ENCODE measurements around the gene CTNNA3.

DNA sequence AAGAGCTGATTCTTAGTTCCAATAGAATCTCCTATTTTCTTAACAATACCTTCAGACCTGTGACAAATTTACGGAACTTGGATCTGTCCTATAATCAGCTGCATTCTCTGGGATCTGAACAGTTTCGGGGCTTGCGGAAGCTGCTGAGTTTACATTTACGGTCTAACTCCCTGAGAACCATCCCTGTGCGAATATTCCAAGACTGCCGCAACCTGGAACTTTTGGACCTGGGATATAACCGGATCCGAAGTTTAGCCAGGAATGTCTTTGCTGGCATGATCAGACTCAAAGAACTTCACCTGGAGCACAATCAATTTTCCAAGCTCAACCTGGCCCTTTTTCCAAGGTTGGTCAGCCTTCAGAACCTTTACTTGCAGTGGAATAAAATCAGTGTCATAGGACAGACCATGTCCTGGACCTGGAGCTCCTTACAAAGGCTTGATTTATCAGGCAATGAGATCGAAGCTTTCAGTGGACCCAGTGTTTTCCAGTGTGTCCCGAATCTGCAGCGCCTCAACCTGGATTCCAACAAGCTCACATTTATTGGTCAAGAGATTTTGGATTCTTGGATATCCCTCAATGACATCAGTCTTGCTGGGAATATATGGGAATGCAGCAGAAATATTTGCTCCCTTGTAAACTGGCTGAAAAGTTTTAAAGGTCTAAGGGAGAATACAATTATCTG, 768.6 kb downstream of the CTNNA3 start:
- no peak for TF ChIP-seq POLR2A (IDR thresholded peaks at IDR 0.05)
- TF ChIP-seq, protein P1, sequence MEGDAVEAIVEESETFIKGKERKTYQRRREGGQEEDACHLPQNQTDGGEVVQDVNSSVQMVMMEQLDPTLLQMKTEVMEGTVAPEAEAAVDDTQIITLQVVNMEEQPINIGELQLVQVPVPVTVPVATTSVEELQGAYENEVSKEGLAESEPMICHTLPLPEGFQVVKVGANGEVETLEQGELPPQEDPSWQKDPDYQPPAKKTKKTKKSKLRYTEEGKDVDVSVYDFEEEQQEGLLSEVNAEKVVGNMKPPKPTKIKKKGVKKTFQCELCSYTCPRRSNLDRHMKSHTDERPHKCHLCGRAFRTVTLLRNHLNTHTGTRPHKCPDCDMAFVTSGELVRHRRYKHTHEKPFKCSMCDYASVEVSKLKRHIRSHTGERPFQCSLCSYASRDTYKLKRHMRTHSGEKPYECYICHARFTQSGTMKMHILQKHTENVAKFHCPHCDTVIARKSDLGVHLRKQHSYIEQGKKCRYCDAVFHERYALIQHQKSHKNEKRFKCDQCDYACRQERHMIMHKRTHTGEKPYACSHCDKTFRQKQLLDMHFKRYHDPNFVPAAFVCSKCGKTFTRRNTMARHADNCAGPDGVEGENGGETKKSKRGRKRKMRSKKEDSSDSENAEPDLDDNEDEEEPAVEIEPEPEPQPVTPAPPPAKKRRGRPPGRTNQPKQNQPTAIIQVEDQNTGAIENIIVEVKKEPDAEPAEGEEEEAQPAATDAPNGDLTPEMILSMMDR (IDR thresholded peaks at IDR 0.05 in 8 of 11, conservative IDR thresholded peaks at IDR 0.05 in 3 of 11) = no peak

Data from spleen (tissue), 7 donors.